Panc1 (cell line): ENCODE data around the gene LRRTM2.

Source experiments
- CTCF ChIP-seq: fragments of 450-650 bp; IDR thresholded peaks from 2 replicates; pipeline ENCODE4 v1.5.1; 2017; ENCODE audit warnings: mild to moderate bottlenecking
- POLR2AphosphoS5 ChIP-seq: IDR thresholded peaks from 2 replicates; pipeline ENCODE4 v1.6.1; 2012; ENCODE audit warnings: mild to moderate bottlenecking, low read depth, low read length, moderate library complexity
- REST ChIP-seq, 2 experiments: IDR thresholded peaks; 2 replicates each; pipeline ENCODE4 v1.6.1; 2011 to 2012; ENCODE audit warnings: low read depth in 2 of 2, control low read depth in 1 of 2, low read length in 1 of 2, mild to moderate bottlenecking in 1 of 2, moderate library complexity in 1 of 2; ENCODE audit not compliant: insufficient read depth in 1 of 2
- SIN3A ChIP-seq: IDR thresholded peaks from 2 replicates; pipeline ENCODE4 v1.6.1; 2012; ENCODE audit warnings: low read depth, mild to moderate bottlenecking, low read length, moderate library complexity, borderline replicate concordance; ENCODE audit not compliant: insufficient read depth
- TCF7L2 ChIP-seq: IDR thresholded peaks from 2 replicates; pipeline ENCODE4 v1.6.1; 2011; ENCODE audit warnings: mild to moderate bottlenecking, low read depth, low read length, inconsistent platforms

- TF ChIP-seq CTCF (no peak), REST (IDR thresholded peaks at IDR 0.05; ENCODE audit: insufficient read depth in 1 of 2, low read depth in 2 of 2, low read length in 1 of 2) (no peak), POLR2AphosphoS5 (no peak), SIN3A (no peak), TCF7L2 (no peak)
Measured at GRCh38 chr5:138883211-138883610, 8.1 kb upstream of the LRRTM2 start.
